SIG-M5 treated with dmso at 0.1 percent for 504 hours (cell line): ENCODE results near the gene COL26A1.

ENCODE experiments used
- DNase-seq: peaks from one replicate; lab custom pipeline; 2025; ENCODE audit not compliant: unreplicated experiment; lab: John Stamatoyannopoulos, UW

Gene COL26A1

DNA sequence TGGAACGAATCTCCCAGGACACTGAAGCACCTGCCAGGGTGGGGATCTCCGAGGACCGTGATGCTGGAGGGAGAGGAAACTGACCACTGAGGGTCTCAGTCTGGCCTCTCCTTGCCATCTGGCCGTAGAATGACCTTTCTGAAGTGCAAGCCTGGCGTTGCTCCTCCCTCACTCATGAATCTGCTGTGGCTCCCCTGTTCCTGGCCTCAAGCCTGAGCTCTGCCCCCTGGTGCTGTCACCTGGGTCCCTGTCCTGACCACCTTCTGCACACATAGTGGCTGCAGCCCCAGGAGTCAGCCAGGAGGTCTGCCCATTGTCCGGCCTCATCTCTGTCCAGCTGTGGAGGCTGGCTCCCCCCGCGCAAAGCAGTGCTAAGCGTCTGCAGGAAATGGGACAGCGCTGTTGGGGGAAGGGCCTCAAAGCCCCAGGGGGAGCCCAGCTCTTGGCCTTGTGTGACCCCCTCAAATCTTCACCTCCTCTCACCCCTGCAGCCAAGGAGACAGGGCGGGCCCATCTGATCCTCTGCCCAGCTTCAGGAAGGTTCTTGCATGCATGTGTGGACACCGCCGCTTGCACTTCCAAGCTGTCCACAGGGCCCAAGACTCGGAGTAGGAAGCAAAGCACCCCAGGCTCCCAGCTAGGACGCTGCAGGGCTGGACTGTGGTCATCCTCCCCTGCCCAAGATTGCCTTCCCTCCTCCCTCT, 200.7 kb downstream of the COL26A1 start:
- no peak for DNase-seq

- no peak for DNase-seq
Measured at GRCh38 chr7:101563943-101564777, 201.5 kb downstream of the COL26A1 start.

GRCh38 chr7:101564778-101565211, 202.1 kb downstream of the COL26A1 start:
- DNase-seq, result no peak

GRCh38 chr7:101565601-101566209, 203.0 kb downstream of the COL26A1 start:
- DNase-seq, result no peak

DNA sequence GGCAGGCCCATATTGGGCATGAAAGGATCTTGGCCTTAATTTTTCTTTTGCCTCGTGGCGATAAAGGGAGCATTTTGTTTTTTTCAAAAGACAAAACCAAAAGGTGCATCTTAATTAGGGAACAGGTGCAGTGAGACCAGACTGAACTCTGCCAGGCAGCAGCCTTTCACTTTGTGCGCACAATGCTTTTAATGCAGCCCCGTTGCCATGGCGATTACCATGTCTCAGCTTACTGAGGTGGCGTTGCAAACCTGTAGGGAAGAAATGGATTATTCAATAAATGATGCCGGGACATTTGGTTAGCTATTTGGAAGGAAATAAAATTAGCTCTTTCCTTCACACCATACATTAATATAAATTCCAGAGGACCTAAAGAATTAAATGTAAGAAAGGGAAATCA, 204.6 kb downstream of the COL26A1 start:
- no peak for DNase-seq

- no peak for DNase-seq
Measured at GRCh38 chr7:101572156-101572555, 209.5 kb downstream of the COL26A1 start.

- no peak for DNase-seq
Measured at GRCh38 chr7:101575168-101575567, 212.5 kb downstream of the COL26A1 start.

GRCh38 chr7:101575721-101576120, 213.0 kb downstream of the COL26A1 start:
- no peak for DNase-seq

DNA sequence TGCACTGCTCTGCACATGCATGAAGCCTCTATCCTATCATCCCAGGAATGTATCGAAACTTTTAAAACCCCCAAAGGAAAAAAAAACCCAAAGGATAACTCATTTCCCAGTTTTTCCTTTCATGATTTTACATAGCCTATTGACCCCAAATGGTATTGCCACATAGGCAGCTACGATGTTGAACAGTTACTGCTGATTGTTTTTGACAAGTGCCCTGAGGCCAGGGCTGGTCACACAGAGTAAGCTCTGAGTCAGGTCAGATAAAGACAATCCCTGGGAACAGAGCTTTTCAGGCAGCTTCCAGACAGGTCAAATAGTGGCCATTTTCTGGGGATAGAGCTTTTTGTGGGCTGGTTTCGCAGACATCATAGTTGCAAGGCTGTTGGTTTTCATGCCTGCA, 214.3 kb downstream of the COL26A1 start:
- DNase-seq, result no peak

- no peak for DNase-seq
Measured at GRCh38 chr7:101578552-101578951, 215.9 kb downstream of the COL26A1 start.

GRCh38 chr7:101580596-101580995, 217.9 kb downstream of the COL26A1 start:
- no peak for DNase-seq

- DNase-seq, result no peak
Measured at GRCh38 chr7:101581891-101582290, 219.2 kb downstream of the COL26A1 start.

DNA sequence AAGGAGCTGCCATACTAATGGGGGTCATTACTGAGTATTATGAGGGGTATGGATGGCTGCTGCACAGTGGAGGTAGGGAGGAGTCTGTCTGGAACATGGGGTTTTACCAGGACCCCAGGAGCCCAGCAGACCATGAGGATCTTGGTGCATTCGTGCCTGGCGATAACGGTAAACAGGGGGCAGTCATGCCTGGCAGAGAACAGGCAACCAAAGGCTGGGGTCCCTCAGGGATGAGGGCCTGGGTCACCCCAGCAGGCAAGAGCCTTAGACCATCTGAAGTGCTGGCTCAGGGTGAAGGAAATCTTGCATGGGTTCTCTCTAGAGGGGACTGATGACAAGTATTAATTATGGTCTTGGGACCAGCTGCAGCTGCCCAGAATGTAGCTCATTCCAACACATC, 220.3 kb downstream of the COL26A1 start:
- no peak for DNase-seq

DNA sequence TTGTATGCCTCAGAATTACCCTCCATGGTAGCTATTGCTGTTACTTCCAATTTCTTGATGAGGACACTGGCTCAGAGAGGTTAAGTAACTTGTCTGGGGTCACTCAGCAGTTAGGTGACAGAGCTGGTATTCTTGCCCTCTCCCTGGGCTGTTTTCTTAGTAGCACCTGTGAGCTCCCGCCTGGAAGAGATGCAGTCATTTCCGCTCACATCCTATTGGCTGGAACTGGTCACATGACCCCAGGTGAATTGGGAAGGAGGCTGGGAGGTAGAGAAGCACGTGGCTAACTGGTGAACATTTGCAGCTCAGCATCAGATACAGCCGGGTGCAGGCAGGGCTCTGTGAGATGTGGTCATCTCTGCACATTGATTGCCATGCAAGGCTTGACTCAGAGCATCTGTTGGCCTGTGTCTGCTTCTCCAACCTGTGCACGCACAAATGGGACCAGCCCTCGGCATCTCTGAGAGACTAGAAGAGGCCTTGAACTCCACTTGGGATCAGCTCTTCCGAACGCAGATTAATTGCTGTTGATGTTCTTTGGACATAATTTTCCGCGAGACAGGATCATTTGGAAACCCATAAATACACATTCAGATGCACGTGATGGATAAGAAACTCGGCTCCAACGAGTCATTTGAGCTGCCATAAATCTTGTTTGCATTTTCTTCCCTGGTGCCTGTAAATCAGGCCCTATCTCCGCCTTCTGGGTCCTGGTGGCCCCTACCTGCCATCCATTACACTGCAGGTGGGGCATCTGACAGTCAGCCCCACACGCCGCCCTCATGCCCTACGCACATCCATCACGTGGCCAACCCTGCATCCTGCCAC, 223.6 kb downstream of the COL26A1 start:
- no peak for DNase-seq

GRCh38 chr7:101586906-101587677, 224.4 kb downstream of the COL26A1 start:
- DNase-seq, result no peak

DNA sequence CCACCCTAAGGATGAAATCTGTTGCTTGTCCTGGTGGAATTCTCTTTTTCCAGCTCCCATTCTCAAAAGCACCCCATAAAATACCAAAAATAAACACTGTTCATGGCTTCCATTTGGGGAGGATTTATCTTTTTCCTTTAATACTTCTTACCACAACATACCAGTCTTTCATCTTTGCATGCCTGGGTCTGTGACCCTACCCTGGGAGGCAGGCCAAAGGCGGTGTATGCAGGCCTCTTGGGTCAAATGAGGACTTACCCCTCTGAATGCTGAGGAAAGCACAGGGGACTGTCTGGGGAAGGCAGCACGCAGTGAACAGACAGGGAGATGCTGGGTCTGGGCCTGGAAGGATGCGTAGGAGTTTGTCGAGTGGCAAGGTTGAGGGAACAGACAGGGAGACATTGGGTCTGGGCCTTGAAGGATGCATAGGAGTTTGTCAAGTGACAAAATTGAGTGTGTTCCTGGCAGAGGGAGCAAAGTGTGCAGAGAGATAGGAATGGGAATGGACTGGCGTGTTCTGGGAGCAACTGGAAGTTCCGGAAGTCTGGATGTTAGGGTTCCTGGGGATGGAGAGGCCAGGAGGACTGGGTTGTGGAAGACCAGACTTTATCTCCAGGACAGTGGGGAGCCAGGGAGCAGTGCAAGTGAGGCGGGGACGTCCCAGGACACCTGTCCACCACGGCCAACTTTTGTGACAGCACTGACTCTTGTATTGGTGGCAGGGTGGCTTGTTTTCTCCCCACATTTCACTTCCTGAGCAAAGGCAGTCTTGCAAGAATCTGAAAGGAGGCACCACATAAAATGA, 225.7 kb downstream of the COL26A1 start:
- DNase-seq, result no peak

GRCh38 chr7:101589052-101589451, 226.4 kb downstream of the COL26A1 start:
- no peak for DNase-seq

- no peak for DNase-seq
Measured at GRCh38 chr7:101589976-101590662, 227.4 kb downstream of the COL26A1 start.
